ENCODE measurements around the gene CDON.

DNA sequence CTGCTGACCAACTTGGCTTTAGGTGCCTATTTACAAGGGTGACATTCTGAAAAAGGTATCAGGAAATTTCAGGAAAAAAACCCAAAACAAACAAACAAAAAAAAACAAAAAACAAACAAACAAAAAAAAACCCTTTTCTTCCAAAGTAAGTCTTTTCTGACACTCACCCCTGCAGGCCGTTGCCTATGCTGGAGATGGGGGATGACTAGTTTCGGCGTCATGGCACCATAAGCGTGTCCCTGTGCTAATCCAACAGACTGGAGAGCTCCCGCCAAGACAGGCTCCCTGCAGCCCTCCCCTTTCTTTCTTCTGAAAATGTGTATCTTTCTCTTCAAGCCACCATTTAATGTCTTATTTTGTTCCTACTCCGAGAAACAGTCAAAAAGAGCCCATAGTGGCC, 103.2 kb downstream of the CDON start:
- TF ChIP-seq, protein P1, sequence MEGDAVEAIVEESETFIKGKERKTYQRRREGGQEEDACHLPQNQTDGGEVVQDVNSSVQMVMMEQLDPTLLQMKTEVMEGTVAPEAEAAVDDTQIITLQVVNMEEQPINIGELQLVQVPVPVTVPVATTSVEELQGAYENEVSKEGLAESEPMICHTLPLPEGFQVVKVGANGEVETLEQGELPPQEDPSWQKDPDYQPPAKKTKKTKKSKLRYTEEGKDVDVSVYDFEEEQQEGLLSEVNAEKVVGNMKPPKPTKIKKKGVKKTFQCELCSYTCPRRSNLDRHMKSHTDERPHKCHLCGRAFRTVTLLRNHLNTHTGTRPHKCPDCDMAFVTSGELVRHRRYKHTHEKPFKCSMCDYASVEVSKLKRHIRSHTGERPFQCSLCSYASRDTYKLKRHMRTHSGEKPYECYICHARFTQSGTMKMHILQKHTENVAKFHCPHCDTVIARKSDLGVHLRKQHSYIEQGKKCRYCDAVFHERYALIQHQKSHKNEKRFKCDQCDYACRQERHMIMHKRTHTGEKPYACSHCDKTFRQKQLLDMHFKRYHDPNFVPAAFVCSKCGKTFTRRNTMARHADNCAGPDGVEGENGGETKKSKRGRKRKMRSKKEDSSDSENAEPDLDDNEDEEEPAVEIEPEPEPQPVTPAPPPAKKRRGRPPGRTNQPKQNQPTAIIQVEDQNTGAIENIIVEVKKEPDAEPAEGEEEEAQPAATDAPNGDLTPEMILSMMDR (IDR thresholded peaks at IDR 0.05) = no peak
- TF ChIP-seq POLR2AphosphoS5 (IDR thresholded peaks at IDR 0.05; ENCODE audit: low read depth, low read length) (no peak), SIN3A (IDR thresholded peaks at IDR 0.05; ENCODE audit: borderline replicate concordance, insufficient read depth, low read depth, low read length) (no peak)

Measured in Panc1 (cell line).